SW 1271 (cell line): ENCODE measurements around the gene TOR1A.
"Not testable (repeated sequence)": the region's sequence is repeated elsewhere in the genome, so short reads cannot be mapped to it uniquely, and the experiment has no call there.

ENCODE experiments used
- DNase-seq, 2 experiments: peaks; one replicate each; lab custom pipeline; 2025; lab: John Stamatoyannopoulos, UW

TOR1A gene

GRCh38 chr9:129816501-129817435 is 7.2 kb downstream of the TOR1A start:
- no peak for DNase-seq

DNA sequence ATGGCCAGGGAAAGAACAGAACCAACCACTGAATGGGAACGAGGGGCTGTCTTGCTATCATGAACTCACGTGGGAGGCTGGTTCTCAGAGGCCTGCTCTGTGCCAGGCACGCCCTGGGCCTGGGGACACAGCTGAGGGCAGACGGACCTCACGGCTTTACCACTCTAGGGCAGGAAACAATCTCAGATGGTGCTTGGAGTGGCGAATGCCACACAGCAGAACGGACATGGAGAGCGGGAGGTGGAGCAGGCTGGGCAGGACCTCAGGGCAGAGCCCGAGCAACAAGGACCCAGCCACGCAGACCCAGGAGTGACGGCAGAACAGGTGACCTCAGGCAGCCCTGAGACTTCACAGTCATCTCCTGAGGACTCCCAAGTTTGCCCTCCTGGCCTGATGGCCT is 8.7 kb downstream of the TOR1A start:
- no peak for DNase-seq

DNA sequence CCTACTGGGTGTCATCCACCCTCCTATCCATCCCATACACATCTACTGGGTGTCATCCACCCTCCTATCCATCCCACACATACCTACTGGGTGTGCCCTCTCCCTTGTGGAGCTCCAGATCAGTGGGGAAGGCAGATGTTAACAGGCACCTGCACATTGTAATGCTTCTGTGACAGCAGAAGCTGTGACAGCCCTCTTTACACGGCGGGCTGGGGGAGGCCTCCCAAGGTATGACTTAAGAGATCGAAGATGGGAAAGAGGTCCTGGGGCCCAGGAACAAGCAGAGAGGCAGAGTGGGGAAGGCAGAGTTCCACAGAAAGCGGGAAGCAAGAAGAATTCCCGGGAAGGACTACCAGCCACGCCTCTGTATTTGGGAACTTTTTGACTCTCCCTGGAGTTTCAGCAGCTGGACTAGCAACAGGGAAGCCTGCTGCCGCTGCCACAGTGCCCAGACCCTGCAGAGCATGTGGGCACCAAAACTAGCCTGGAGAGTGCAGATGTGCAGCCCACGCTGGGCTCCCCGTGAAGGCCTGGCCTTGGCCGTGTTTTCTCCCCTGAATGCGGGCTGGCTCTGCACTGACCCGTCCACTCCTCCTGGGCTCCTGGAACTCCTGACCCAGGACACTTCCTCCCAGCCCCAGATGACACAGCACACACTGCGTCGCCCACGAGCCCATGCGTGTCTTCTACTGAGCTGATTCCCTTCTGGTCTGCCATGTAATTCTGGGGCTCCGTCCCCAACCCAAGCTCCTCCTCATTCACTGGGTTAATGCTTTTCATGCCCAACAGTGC is 9.3 kb downstream of the TOR1A start:
- no peak for DNase-seq

GRCh38 chr9:129813661-129814060 is 10.3 kb downstream of the TOR1A start:
- no peak for DNase-seq

GRCh38 chr9:129812385-129812784 is 11.6 kb downstream of the TOR1A start:
- DNase-seq: no peak

DNA sequence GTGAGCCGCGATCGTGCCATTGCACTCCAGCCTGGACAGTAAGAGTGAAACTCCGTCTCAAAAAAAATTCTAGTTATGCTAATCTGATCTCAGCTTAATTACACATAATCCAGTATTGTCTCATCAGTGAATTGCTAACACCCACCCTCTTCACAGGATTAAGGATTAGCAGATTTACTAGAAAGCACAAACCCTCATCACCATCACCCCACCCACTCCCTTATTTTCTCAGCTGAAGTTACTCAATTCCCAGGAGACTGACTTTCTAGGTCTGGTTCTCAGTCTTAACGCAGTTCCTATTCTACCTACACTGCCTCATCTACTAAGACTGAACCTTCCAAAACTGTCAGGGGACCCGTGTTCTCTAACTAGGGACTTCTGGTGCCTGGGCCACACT is 12.0 kb downstream of the TOR1A start:
- DNase-seq: no peak

DNA sequence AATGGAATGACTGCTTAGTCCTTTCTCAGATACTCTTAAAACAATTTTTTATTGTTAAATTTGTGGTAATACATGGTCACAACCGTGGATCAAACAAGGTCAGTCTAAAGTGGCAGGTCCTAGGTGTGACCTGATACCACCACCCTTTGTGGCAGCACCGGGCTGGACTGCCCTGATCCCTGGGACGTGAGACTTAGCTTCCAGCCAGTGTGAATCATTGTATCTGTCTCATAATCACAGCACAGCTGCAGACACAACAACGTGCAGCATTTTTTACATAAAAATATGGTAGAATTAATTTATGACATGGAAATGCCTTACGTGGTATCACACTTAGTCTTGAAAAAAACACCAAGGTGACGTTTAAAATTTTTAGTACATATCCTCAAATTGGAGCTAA is 13.1 kb downstream of the TOR1A start:
- no peak for DNase-seq

DNA sequence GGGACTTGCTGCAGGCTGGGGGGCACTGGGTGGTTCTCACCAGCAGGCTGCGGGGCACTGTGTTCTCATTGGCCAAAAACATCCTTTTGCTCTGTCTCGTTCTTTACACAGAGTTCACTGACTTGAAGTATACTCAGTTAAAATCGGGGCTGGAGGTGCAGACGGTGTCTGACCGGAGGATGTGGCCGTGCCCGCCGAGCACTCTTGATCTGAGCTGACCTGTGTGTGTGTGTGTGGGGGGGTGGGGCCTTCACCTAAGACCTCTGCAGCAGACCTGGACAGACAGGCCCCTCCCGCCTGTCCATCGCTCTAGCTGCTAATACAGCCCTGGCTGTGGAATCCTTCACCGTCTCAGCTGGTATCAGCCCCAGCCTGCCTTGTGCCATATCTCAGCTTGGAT is 13.8 kb downstream of the TOR1A start:
- DNase-seq: no peak

DNA sequence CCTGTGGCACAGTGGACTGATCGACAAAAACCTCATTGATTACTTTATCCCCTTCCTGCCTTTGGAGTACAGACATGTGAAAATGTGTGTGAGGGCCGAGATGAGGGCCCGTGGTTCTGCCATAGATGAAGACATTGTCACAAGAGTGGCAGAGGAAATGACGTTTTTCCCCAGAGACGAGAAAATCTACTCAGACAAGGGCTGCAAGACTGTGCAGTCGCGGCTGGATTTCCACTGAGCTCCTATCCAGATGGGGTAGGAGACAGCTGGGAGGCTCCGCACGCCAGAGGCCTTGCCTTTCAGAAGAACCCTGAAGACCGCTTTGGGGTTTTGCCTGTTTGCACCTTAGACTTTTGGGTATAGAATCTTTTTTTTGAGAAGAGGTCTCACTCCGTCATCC is 14.6 kb downstream of the TOR1A start:
- DNase-seq: no peak

- no peak for DNase-seq
Measured at GRCh38 chr9:129806061-129806460, 17.9 kb downstream of the TOR1A start.

- no peak for DNase-seq
Measured at GRCh38 chr9:129803676-129804060, 20.3 kb downstream of the TOR1A start.

- peak; percentile 79 to 91 for DNase-seq
Measured at GRCh38 chr9:129802833-129803675, 20.9 kb downstream of the TOR1A start, which contains the start of gene TOR1B. Gene TOR1B, plus strand, starts transcription at chr9:129803184. Its CDS starts 29 bp downstream, at chr9:129803213.

DNA sequence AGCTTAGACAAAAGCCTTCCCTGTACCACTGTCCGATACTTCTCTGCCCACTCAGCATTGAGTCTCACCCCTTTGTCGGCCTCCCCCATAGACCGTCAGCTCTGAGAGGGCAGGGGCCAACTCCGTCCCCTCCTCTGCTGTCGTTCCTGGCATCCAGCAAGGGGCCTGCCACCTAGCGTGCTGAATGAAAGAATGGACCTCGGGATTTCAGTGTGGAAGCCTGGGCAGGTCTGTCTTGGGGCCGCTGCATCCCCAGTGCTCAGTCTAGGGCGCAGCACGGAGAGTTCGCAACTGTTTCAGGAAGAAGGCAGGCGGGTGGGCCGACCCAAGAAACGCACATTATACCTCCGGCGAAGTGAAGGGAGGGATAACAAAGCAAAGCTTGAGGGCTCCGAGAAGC is 22.4 kb downstream of the TOR1A start:
- DNase-seq: no peak

DNA sequence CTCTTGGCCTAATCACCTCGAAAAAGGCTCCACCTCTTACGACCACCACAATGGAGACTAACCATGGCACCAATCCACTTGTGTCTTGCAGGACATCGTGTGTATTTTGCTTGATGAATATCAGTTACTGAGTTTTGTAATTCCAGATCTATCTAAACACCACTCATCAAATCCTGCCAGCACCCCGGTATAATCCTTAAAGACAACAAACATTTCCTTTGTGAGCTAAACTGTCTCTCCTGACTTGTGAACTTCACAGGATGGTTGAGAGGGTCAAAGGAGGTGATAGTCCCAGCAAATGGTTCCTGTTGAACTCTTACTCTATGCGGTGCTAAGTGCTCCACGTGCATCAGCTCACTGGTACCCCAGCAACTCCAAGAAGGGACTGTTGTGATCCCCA is 25.0 kb downstream of the TOR1A start:
- DNase-seq: no peak

- DNase-seq: not testable (repeated sequence)
Measured at GRCh38 chr9:129796029-129796428, 27.9 kb downstream of the TOR1A start.

DNA sequence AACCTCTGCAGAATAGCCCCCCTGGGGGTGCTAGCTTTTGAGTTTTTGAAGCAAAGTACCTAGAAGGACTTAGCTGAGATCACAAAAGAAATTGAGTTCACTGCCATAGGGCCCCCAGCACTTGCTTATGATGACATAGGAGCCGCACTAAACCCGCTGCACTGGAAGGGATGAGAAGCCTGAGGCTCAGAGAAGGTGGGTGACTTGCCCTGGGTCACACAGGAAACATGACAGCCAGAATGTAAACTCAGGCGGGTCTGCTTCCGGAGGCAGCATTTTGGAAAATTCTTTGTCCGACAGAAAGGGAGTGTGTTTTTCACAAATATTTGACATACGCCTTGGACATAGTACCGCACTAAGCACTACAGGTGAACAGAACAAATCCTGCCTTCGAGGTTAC is 29.4 kb downstream of the TOR1A start:
- DNase-seq: no peak

DNA sequence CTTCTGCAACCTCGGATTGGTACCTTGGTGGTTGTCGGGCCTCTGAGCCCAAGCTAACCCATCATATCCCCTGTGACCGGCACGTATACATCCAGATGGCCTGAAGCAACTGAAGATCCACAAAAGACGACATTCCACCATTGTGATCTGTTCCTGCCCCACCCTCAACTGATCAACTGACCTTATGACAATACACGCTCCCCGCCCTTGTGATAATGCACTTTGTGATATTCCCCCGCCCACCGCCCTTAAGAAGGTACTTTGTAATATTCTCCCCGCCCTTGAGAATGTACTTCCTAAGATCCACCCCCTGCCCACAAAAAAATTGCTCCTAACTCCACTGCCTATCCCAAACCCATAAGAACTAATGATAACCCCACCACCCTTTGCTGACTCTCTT is 37.5 kb downstream of the TOR1A start:
- DNase-seq: no peak

DNA sequence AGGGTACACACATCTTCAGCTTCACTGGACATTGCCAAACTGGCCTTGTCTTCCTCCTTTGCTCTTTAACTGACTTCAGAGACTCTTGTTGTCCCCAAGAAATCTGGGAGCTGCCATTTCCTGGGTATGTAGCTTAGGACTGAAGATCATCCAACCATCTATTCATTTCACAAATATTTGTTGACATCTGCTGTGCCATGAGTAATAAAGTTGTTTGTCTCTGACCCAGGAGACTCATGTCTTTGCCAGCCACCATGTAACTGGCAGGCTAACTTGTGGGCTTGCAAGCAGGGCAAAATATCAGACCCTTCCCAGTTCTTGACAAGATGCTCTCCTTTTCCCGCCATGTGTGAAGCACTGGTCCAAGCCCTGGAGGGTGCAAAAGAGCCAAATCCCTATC is 38.1 kb downstream of the TOR1A start:
- DNase-seq: no peak

DNA sequence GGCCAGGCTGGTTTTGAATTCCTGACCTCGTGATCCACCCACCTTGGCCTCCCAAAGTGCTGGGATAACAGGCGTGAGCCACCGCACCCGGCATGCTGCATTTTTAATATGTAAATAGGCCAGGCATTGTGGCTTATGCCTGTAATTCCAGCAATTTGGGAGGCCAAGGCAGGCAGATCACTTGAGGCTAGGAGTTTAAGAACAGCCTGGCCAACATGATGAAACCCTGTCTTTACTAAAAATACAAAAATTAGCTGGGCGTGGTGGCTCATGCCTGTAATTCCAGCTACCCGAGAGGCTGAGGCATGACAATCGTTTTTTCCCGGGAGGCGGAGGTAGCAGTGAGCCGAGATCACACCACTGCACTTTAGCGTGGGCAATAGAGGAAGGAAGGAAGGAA is 39.0 kb downstream of the TOR1A start:
- DNase-seq: not testable (repeated sequence)

DNA sequence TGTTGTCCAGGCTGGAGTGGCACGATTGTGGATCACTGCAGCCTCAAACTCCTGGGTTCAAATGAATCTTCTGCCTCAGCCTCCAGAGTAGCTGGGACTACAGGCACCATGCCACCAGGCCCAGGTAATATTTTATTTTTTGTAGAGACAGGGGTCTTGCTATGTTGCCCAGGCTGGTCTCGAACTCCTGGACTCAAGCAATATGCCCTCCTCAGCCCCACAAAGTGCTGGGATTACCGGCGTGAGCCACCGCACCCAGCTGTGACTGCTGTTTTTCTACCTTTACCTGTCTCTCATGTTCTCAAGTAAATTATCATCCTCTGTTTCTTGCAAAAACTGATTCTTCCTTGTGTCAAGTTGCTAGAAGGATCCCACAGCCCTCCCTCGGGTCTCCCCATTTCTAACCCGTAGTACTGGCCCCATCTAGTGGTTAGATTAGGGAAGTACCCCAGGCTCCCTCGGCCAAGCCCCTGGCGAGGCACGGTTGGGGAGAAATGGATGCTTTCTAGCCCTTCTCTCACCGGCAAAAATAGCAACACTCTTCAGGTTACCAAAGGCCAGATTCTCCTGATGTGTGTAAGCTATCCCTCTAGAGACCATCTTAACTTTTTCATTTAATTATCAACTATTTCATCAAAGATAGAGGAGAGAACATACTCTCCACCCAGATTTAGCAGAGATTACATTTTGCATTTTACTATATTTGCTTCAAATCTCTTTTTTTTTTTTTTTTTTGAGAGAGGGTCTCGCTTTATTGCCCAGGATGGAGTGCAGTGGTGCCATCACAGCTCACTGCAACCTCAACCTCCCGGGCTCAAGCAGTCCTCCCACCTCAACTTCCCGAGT is 40.2 kb downstream of the TOR1A start:
- peak; percentile 32 to 76 for DNase-seq

DNA sequence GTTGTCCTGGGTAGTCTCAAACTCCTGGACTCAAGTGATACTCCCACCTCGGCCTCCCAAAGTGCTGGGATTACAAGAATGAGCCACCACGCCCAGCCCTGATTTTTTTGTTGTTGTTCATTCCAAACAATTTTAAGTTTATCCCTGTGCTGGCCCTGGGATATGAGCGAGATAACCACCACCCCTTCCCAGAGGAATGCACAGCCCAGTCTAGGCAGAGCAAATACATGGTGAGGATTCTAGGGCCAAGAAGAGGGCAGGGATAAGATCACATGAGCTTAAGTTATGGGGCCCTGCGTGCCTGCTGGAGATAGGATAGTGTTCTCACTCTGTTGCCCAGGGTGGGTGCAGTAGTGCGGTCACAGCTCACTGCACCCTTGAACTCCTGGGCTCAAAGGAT is 42.0 kb downstream of the TOR1A start:
- no peak for DNase-seq
